NCI-H460 (cell line): ENCODE measurements around the gene SLC12A7. TPM values are rescaled to one million over a fixed set of nuclear protein-coding genes. Genes with fewer than 3 reads are reported as not detected.
"Not testable (repeated sequence)": the region's sequence is repeated elsewhere in the genome, so short reads cannot be mapped to it uniquely, and the experiment has no call there.

Experiments used
- DNase-seq: peaks from one replicate; pipeline ENCODE4 v3.0.0-alpha.2; 2016; ENCODE audit warnings: low read depth; ENCODE audit errors: extremely low read depth
- small RNA-seq, 2 experiments: library from RNA; depleted of rRNA; stranded (forward); fragments of <200 nt; gene quantifications; one replicate each; pipeline ENCODE3, GENCODE V24; 2014
- total RNA-seq: library from RNA; depleted of rRNA; stranded (reverse); fragments of >200 nt; shearing (Covaris generic); gene quantifications from 2 replicates; pipeline ENCODE4 v1.2.3, GENCODE V29; 2014; rRNA removed

SLC12A7 gene
- total RNA-seq, 1 experiment from 2014 or later = 9.0 TPM

- DNase-seq = not testable (repeated sequence)
These were observed 111.0 kb downstream of the SLC12A7 start for GRCh38 chr5:1000831-1001230.

Small RNA genes within 50 kb of the gene (small RNA-seq; reads per million reads assigned to genes)
- 0 reads per million in 2 experiments for gene MIR4635

Other genes with a start within 250 kb of the SLC12A7 start
- 25.4 and 30.4 TPM in 2 replicates for gene BRD9, start 219.3 kb downstream of the SLC12A7 start, total RNA-seq
- gene TRIP13, start 219.2 kb downstream of the SLC12A7 start, total RNA-seq = 35.1 and 45.5 TPM in 2 replicates
- 3.3 and 5.0 TPM in 2 replicates for gene NKD2, start 103.3 kb downstream of the SLC12A7 start, total RNA-seq
- not detected in 2 replicates for gene SLC6A19, start 89.5 kb upstream of the SLC12A7 start, total RNA-seq
- gene SLC6A18, start 113.3 kb upstream of the SLC12A7 start, total RNA-seq = not detected in 2 replicates
- gene TERT, start 183.0 kb upstream of the SLC12A7 start, total RNA-seq = 1.5 and 2.1 TPM in 2 replicates
- gene CLPTM1L, start 233.0 kb upstream of the SLC12A7 start, total RNA-seq = 255 and 278 TPM in 2 replicates